GM12873 (cell line): ENCODE measurements around the gene PTPN12.
A peak's percentile ranks its signal among the peaks of the same experiment; 100 is the strongest.

ENCODE experiments used
- TF ChIP-seq, protein P1 (sequence below): IDR thresholded peaks from 2 replicates; pipeline ENCODE4 v1.5.1; 2012; ENCODE audit warnings: low read depth, mild to moderate bottlenecking, moderate library complexity, low read length, control low read depth; ENCODE audit not compliant: insufficient read depth; ENCODE audit errors: missing control alignments

The PTPN12 gene

DNA sequence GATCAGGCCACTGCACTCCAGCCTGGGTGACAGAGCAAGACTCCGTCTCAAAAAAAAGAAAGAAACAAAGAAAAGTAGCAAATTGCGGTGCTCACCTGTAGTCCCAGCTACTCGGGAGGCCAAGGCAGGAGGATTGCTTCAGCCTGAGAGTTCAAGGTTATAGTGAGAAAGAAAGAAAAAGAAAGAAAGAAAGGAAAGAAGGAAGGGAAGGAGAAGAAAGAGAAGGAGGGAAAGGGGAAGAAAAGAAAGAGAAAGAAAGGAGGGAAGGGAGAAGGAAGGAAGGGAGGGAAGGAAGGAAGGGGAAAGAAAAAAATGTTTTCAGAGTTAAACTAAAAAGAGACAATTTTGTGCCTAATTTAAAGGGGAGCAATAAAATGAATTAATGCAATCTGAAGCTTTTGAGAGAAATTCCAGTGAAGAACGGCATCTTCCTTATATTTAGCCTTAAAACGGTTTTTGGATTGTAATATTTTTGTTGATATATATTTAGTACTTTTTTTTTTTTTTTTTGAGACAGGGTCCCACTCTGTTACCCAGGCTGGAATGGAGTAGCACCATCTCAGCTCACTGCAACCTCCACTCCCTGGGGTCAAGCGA, 111.7 kb downstream of the PTPN12 start:
- TF ChIP-seq, protein P1, sequence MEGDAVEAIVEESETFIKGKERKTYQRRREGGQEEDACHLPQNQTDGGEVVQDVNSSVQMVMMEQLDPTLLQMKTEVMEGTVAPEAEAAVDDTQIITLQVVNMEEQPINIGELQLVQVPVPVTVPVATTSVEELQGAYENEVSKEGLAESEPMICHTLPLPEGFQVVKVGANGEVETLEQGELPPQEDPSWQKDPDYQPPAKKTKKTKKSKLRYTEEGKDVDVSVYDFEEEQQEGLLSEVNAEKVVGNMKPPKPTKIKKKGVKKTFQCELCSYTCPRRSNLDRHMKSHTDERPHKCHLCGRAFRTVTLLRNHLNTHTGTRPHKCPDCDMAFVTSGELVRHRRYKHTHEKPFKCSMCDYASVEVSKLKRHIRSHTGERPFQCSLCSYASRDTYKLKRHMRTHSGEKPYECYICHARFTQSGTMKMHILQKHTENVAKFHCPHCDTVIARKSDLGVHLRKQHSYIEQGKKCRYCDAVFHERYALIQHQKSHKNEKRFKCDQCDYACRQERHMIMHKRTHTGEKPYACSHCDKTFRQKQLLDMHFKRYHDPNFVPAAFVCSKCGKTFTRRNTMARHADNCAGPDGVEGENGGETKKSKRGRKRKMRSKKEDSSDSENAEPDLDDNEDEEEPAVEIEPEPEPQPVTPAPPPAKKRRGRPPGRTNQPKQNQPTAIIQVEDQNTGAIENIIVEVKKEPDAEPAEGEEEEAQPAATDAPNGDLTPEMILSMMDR: no peak

GRCh38 chr7:77649716-77650349, 112.7 kb downstream of the PTPN12 start:
- TF ChIP-seq, protein P1: no peak

GRCh38 chr7:77651575-77652162, 114.6 kb downstream of the PTPN12 start:
- TF ChIP-seq, protein P1: peak; percentile 67

- TF ChIP-seq, protein P1: no peak
Measured at GRCh38 chr7:77653572-77653971, 116.5 kb downstream of the PTPN12 start.

DNA sequence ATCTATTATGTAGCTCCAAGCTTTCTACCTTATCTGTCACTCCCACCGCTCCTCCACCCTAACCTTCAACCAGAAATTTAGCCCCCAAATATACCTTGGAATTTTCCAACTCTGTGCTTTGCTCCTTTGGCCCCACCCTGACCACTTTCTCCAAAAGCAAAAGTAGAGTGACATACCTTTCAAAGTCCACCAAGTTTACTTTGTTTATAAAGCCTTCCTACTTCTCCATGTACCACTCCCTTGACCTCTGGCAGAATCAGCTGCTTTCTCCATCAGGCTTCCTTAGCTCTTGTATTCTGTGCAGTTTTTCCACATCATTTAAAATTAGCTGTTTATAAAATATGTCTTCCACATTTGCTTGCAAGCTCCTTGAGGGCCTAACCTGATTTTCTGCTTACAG, 118.3 kb downstream of the PTPN12 start:
- TF ChIP-seq, protein P1: no peak

GRCh38 chr7:77655836-77656455, 118.9 kb downstream of the PTPN12 start:
- TF ChIP-seq, protein P1: no peak

DNA sequence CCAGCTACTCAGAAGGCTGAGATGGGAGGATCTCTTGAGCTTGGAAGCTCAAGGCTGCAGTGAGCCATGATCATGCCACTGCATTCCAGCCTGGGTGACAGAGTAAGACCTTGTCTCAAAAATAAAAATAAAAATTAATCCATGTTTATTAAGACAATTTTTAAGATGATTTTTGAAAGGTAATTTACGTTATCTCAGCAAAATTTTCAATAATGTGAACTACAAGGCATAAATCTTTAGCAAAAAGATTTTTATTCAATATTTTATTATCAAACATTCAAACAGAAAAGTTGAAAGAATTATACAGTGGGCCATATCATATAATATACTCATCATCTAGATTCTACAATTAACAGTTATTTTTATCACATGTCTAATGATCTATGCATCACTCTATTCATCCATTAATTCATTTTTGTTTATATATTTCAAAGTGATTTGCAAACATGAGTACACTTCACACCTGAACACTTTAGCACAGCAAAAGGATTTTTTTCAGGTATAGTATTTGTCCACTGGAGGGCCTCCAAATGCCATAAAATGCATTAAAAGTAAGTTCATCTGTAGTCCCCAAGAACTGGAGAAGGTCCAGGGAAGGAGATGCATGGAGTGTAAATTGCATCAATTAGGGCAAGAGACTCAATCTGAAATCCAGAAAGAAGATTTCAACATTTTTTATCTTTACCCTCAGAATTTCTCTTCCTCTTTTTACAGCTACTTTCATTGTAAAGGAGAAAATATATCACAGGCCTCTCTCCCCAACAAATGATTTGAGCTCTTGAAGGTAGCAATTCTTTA, 120.5 kb downstream of the PTPN12 start:
- TF ChIP-seq, protein P1: peak; percentile 53
